HG03159 (cell line): Measurements from ENCODE around the gene PLK2.

ENCODE experiments used
- ATAC-seq: cut with Tn5 transposase; IDR thresholded peaks from one replicate; pipeline ENCODE4 v1.9.1; 2021; ENCODE audit warnings: mild to moderate bottlenecking, moderate library complexity; ENCODE audit not compliant: unreplicated experiment

PLK2 gene

GRCh38 chr5:58450811-58451629, 8.9 kb downstream of the PLK2 start:
- ATAC-seq = no peak

- ATAC-seq = no peak
These were observed 9.9 kb downstream of the PLK2 start for GRCh38 chr5:58450018-58450417.

GRCh38 chr5:58447226-58447625, 12.7 kb downstream of the PLK2 start:
- ATAC-seq = no peak

- no peak for ATAC-seq
These were observed 13.9 kb downstream of the PLK2 start for GRCh38 chr5:58446024-58446423.

GRCh38 chr5:58444805-58445204, 15.1 kb downstream of the PLK2 start:
- no peak for ATAC-seq

- no peak for ATAC-seq
These were observed 18.9 kb downstream of the PLK2 start for GRCh38 chr5:58440901-58441460.

GRCh38 chr5:58439094-58439644, 20.7 kb downstream of the PLK2 start:
- ATAC-seq = no peak

- ATAC-seq = no peak
These were observed 22.2 kb downstream of the PLK2 start for GRCh38 chr5:58437661-58438060.

GRCh38 chr5:58431832-58432231, 28.1 kb downstream of the PLK2 start:
- no peak for ATAC-seq

GRCh38 chr5:58412932-58413331, 47.0 kb downstream of the PLK2 start:
- no peak for ATAC-seq

- no peak for ATAC-seq
These were observed 47.8 kb downstream of the PLK2 start for GRCh38 chr5:58412081-58412480.

GRCh38 chr5:58411372-58411771, 48.5 kb downstream of the PLK2 start:
- no peak for ATAC-seq

- no peak for ATAC-seq
These were observed 49.4 kb downstream of the PLK2 start for GRCh38 chr5:58410441-58410840.

- no peak for ATAC-seq
These were observed 52.7 kb downstream of the PLK2 start for GRCh38 chr5:58407042-58407719.

GRCh38 chr5:58406394-58406793, 53.5 kb downstream of the PLK2 start:
- no peak for ATAC-seq

GRCh38 chr5:58405175-58405574, 54.7 kb downstream of the PLK2 start:
- ATAC-seq = no peak

- no peak for ATAC-seq
These were observed 55.2 kb downstream of the PLK2 start for GRCh38 chr5:58404734-58405133.
